ENCODE measurements around the gene GJC3. TPM values are rescaled to one million over a fixed set of nuclear protein-coding genes. Genes with fewer than 3 reads are reported as not detected.
"Not testable (repeated sequence)": the region's sequence is repeated elsewhere in the genome, so short reads cannot be mapped to it uniquely, and the experiment has no call there.

The GJC3 gene, protein sequence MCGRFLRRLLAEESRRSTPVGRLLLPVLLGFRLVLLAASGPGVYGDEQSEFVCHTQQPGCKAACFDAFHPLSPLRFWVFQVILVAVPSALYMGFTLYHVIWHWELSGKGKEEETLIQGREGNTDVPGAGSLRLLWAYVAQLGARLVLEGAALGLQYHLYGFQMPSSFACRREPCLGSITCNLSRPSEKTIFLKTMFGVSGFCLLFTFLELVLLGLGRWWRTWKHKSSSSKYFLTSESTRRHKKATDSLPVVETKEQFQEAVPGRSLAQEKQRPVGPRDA
- total RNA-seq, result not detected in 2 replicates

GRCh38 chr7:99928994-99929729 is at the start of gene GJC3:
Gene GJC3 (minus strand): TSS chr7:99929620. CDS start chr7:99929620, 0 bp downstream.
- DNase-seq (ENCODE audit: low read depth), result peak; percentile 54

DNA sequence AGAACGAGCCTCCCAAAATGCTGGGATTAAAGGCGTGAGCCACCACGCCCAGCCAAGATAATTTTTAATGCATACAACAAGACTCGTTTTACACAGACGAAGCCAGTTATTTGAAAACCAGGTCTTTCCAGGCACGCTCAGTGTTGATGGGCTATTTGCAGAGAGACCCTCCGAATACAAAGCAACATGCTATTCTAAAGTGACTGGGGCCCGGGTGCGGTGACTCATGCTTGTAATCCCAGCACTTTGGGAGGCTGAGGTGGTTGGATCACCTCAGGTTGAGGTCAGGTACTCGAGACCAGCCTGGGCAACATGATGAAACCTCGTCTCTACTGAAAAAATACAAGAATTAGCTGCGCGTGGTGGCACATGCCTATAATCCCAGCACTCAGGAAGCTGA is 47.2 kb upstream of the GJC3 start:
- no peak for DNase-seq (ENCODE audit: low read depth)

DNA sequence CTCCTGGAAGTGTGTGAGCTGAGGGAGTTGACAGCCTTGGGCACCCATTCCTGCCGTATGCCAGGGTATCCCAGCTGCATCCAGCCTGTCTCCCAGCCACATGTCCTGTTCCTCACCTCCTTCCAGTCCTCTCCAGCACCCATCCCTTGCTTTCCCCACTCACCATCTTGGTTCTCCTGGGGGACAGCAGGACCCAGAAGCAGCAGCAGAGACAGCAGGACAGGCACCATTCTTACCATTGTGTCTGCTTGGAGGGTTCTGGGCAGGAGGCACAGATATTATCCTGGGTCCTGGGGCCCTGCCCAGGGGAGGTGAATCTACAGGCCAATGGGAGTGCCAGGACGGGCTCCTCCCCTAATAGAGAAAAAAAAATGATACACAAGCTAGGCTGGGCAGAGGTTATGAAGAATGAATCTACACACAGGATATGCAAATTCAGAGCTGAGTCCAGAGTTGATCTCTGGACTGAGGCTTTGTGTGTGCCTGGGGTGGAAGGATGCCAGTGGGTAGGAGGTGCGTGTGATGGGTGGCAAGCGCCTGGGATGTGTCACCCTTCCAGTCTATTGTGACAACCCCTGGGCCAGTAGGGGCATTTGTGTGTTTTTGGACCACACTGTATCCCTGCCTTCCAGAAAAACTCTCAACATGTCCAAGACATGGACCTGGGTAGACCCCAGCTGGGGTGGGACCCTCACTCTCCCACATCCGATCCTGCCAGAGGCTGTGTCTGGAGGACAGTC is 46.5 kb upstream of the GJC3 start, which contains the start of gene AZGP1:
AZGP1 (minus strand) TSS at position 250 of the 740 bp plus-strand sequence; CDS start at position 239, 11 bp downstream.
- DNase-seq (ENCODE audit: low read depth), result no peak

DNA sequence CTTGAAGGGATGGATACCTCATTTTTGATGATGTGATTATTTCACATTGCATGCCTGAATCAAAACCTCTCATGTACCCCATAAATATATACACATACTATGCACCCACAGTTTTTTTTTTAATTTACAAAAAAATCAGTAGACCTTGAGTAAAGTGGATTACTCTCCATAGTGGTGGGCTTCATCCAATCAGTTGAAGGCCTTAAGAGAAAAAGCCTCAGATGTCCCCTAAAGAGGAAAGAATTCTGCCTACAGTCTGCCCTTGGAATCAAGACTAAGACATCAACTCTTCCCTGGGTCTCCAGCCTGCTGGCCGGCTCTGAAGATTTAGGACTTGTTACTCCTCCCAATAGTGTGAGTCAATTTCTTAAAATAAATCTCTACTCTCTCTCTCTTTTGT is 45.3 kb upstream of the GJC3 start:
- DNase-seq (ENCODE audit: low read depth), result no peak

GRCh38 chr7:99973817-99974216 is 44.4 kb upstream of the GJC3 start:
- DNase-seq (ENCODE audit: low read depth), result not testable (repeated sequence)

DNA sequence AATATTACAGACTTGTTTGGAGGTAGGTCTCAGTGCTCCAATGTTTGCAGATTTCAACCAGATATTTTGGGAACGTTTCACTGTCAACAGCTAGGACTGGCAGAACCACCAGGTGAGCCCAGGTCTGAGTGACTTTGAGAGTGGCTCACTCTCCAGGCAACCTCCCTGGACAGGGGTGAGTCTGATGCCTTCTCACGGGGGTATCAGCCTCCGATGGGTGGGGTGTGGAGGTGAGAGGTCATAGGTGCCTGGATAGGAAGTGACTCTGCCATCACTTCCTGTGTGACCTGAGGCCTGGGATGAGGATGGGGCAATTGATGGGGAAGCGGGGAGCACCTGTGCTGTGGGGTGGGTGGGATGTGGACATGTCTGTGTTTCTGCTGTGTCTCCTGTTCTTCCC is 41.8 kb upstream of the GJC3 start:
- no peak for DNase-seq (ENCODE audit: low read depth)

DNA sequence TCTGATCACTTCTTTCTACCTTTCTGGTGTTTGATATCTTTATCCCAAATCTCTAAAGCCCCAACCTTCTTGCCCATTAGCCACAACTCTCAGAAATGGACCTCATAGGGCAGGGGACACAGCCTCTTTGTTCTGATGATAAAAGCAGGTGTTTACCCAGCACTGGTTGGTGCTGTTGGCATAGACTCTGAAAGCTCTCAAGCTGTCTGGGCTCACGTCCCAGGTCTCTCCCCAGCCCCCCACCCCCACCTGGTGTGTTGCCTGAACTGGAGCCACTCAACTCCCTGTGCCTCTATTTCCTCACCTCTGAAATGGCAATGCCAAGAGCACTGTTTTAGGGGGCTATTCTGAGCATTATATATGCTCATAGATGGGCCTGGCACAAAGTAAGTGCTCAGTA is 40.4 kb upstream of the GJC3 start:
- DNase-seq (ENCODE audit: low read depth), result not testable (repeated sequence)

DNA sequence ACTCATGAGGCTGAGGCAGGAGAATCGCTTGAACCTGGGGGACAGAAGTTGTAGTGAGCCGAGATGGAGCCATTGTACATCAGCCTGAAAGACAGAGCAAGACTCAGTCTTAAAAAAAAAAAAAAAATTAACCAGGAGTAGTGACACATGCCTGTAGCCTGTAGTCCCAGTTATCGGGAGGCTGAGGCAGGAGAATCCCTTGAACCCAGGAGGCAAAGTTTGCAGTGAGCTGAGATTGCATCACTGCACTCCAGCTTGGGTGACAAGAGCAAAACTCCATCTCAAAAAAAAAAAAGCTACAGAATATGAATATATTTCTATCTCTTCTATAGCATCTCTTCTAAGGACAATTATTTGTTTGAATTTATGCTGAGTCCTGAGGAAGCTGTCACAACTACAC is 39.9 kb upstream of the GJC3 start:
- DNase-seq (ENCODE audit: low read depth), result no peak

GRCh38 chr7:99958564-99959227 is 29.3 kb upstream of the GJC3 start:
- DNase-seq (ENCODE audit: low read depth), result no peak

DNA sequence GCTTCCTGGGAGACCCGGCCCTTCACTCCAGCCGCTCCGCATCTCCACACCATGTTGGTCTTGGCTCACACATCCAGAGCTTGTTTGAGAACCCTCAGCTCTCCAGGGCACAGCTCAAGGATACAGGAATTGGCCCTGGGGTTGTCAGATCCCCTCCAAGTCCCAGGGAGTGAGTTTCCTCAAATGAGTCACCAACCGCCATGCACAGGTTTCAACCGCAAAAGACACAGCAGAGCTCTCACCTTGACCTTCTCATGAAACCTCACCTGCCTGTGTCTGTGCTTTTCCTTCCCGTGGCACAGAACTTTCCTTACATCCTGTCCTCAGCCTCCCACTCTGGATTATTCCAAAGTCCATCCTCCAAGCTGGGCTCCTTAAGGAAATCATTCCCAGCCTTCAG is 25.8 kb upstream of the GJC3 start:
- DNase-seq (ENCODE audit: low read depth), result peak; percentile 1

- not testable (repeated sequence) for DNase-seq (ENCODE audit: low read depth)
Observed at GRCh38 chr7:99954643-99955042, 25.2 kb upstream of the GJC3 start.

DNA sequence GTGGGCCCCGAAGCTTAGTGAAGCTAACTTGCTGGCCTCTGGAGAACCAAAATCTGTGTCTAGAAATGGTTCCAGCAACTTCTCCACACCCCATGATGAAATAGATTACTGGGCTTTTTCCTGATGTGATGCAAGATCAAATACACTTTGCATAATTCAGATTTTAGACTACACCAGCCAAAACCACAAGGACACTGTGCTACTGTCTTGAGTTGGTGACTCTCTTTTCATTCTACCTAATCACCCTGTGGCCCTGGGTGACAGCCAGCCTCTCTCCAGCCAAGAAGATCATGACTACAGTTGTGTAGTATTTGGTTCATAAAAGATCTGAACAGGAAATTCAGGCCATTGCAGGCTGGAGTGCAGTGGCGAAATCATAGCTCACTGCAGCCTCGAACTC is 24.2 kb upstream of the GJC3 start:
- peak; percentile 2 for DNase-seq (ENCODE audit: low read depth)

GRCh38 chr7:99952649-99953048 is 23.2 kb upstream of the GJC3 start:
- not testable (repeated sequence) for DNase-seq (ENCODE audit: low read depth)

DNA sequence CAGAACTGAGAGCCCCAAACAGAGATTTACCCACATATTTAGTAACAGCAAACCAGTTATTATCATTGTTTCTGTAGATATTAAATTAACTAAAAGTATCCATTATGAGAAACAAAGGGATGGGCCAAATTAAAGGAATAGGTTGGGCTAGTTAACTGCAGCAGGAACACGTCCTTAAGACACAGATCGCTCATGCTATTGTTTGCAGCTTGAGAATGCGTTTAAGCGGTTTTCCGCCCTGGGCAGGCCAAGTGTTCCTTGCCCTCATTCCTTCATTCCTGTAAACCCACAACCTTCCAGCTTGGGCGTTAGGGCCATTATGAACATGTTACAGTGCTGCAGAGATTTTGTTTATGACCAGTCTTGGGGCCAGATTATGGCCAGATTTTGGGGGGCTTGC is 21.4 kb upstream of the GJC3 start:
- not testable (repeated sequence) for DNase-seq (ENCODE audit: low read depth)

DNA sequence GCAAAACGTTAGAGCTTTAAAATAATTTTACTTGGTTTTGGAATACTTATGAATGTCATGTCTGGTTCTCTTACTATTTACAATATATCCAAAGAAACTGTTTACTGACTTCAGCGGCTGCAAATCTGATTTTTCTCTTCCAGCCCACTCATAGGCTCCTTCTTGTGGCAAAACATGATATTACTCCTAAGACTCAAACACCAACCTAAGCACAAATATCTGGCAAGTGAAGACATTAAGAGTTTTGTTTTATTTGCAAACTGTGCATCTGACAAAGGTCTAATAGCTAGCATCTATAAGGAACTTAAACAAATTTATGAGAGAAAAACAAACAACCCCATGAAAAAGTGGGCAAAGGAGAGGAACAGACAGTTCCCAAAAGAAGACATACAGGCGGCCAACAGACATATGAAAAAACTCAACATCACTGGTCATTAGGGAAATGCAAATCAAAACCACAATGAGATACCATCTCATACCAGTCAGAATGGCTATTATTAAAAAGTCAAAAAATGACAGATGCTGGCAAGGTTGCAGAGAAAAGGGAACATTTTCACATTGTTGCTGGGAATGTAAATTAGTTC is 20.3 kb upstream of the GJC3 start:
- DNase-seq (ENCODE audit: low read depth), result peak; percentile 5

DNA sequence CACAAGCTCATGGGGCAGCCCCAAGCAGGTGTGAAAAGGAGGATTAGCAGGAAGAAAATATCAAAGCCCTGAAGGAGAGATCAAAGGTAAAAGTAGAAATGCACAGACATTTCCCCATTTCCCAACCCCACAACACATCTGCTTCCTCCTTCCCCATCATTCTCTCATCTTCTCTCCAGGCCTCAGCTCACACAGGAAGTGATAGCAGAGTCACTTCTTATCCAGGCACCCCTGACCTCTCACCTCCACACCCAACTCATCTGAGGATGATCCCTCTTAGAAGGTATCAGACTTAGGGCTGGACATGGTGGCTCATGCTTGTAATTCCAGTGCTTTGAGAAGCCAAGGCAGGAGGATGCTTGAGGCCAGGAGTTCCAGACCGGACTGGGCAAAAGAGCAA is 18.2 kb upstream of the GJC3 start:
- DNase-seq (ENCODE audit: low read depth), result no peak

DNA sequence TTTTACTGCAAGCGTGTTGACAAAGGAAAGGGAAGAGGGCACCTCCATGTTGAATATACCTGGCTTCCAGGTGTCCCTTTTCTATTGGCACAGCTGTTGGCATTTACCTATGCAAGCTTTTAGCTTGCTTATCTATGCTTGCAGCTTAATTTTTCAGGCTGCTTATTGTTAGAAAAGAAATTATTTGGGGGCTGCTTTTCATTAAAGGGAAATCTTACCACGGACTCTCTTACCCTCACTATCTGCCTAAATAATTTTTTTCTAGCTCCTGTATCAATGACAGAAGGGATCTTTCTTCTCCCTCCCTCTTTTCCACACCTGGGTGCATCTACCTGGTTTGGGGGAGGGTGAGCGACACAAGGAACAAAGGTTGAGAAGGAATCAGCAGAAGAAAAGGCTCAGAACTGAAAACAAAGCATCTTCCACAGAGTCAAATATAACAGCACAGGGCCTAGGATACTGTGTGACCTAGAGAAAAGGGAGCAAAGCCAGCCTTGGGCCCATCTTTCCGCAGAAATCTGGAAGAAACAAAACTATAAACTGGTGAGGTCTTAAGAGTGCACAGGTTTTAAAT is 15.2 kb upstream of the GJC3 start:
- no peak for DNase-seq (ENCODE audit: low read depth)

GRCh38 chr7:99943641-99944496 is 14.4 kb upstream of the GJC3 start:
- DNase-seq (ENCODE audit: low read depth), result no peak

DNA sequence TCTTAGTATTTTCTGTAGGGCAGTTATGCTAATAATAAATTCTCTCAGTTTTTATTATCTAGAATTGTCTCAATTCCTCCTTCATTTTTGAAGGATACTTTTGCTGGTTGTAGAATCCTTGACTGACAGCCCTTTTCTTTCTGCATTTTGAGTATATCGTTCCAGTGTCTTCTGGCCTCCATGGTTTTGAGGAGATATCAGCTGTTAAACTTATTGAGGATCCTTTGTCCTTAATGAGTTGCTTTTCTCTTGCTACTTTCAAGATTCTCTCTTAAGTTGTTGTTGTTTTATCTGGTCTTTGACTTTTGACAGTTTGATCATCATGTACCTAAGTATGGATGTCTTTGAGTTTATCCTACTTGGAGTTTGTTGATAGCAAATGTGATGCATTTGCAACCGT is 8.9 kb upstream of the GJC3 start:
- no peak for DNase-seq (ENCODE audit: low read depth)

GRCh38 chr7:99935009-99935408 is 5.6 kb upstream of the GJC3 start:
- not testable (repeated sequence) for DNase-seq (ENCODE audit: low read depth)

Measured in renal cortical epithelial cell (primary cell).